Lung (tissue), 12 donors: ENCODE data around the gene IGSF1. TPM values are rescaled to one million over a fixed set of nuclear protein-coding genes. Genes with fewer than 3 reads are reported as not detected.
A peak's percentile ranks its signal among the peaks of the same experiment; 100 is the strongest.

Experiments
- ATAC-seq: fragments of 200-7000 bp; cut with Tn5 transposase; one replicate; pipeline ENCODE4 v1.9.1; 2020; ENCODE audit warnings: moderate number of reproducible peaks; ENCODE audit not compliant: insufficient read depth, low FRiP score
- DNase-seq, 3 donors: peaks; one replicate each; pipeline ENCODE4 v3.0.0-alpha.2; 2013 to 2017
- H3K27ac ChIP-seq, 2 donors: one replicate each; pipeline ENCODE4 v1.5.1; 2013; ENCODE audit warnings: mild to moderate bottlenecking in 2 of 2, moderate library complexity in 2 of 2, control low read depth in 1 of 2, inconsistent platforms in 1 of 2, low read depth in 1 of 2, low read length in 1 of 2
- H3K27me3 ChIP-seq, 3 donors: one replicate each; pipeline ENCODE4 v1.5.1; 2013; ENCODE audit warnings: low read length in 2 of 3; ENCODE audit not compliant: control insufficient read depth in 3 of 3, insufficient read depth in 3 of 3
- H3K36me3 ChIP-seq, 4 donors: one replicate each; pipeline ENCODE4 v1.5.1; 2013; ENCODE audit warnings: low read length in 4 of 4, mild to moderate bottlenecking in 1 of 4, moderate library complexity in 1 of 4; ENCODE audit not compliant: control insufficient read depth in 4 of 4, insufficient read depth in 4 of 4
- H3K4me1 ChIP-seq, 5 donors: one replicate each; pipeline ENCODE4 v1.5.1; 2013; ENCODE audit warnings: low read length in 5 of 5, mild to moderate bottlenecking in 2 of 5, moderate library complexity in 1 of 5; ENCODE audit not compliant: control insufficient read depth in 5 of 5, insufficient read depth in 5 of 5
- H3K4me3 ChIP-seq: one replicate; pipeline ENCODE4 v1.5.1; 2013; ENCODE audit warnings: mild to moderate bottlenecking, control low read depth, moderate library complexity
- H3K9ac ChIP-seq, 2 donors: one replicate each; pipeline ENCODE4 v1.5.1; 2013; ENCODE audit warnings: low read length in 2 of 2, control low read depth in 1 of 2; ENCODE audit not compliant: insufficient read depth in 1 of 2
- H3K9me3 ChIP-seq, 4 donors: one replicate each; pipeline ENCODE4 v1.5.1; 2013; ENCODE audit warnings: low read length in 3 of 4, mild to moderate bottlenecking in 1 of 4, moderate library complexity in 1 of 4; ENCODE audit not compliant: control insufficient read depth in 4 of 4, insufficient read depth in 3 of 4
- CTCF ChIP-seq: IDR thresholded peaks from 2 replicates; pipeline ENCODE4 v1.5.1; 2012; ENCODE audit warnings: mild to moderate bottlenecking; ENCODE audit errors: control extremely low read depth, extremely low read depth
- WGBS, 2 donors: extraction: QIAGEN DNeasy Blood & Tissue Kit; methylation state at CpG; one replicate each; pipeline ENCODE4 v1.1.7; 2013; 5-methylcytosine and 5-hydroxymethylcytosine counted together
- polyA plus RNA-seq, 2 donors: library from polyadenylated mRNA; stranded (reverse); fragments of 200-250 nt; gene quantifications; one replicate each; pipeline ENCODE4 v1.2.1, GENCODE V29; 2013
- total RNA-seq, 2 donors: library from RNA; depleted of rRNA in 1 of 2; stranded (reverse); fragments of >200 nt in 1 of 2; gene quantifications; one replicate each; pipeline ENCODE4 v1.2.1, GENCODE V29; 2014 to 2021
- donor health status: control.
- donor health status: control.
- donor health status: Bipolar disorder and iron deficiency.
- donor health status: healthy.
- donor health status: DM: yes; HTN: yes; CAD: no.

IGSF1 gene
- total and polyA plus RNA-seq, 4 donors: 0.05 to 6.0 (median 0.06) TPM

- Histone ChIP-seq H3K9ac (no peak overlapping the region), H3K4me1 (no peaks in the 10 kb centered on the region), H3K36me3 (no peaks in the 10 kb centered on the region), H3K9me3 (no peaks in the 10 kb centered on the region), H3K27ac (no peak overlapping the region), H3K4me3 (no peak overlapping the region), H3K27me3 (peaks cover 0 to 14% (median 7%) of the 10 kb centered on the region in 3 donors)
- ATAC-seq (no peak), DNase-seq (no peak)
- no peak for TF ChIP-seq CTCF
Measured at GRCh38 chrX:131308980-131309379, 19.9 kb upstream of the IGSF1 start.

GRCh38 chrX:131306601-131307000 is 17.5 kb upstream of the IGSF1 start:
- WGBS, 2 donors: 31 to 33% methylated on average over 1 of the region's 1 CpG
- H3K27ac ChIP-seq: no peak overlapping the region
- H3K9ac ChIP-seq: no peak overlapping the region
- no peak for ATAC-seq
- H3K27me3 ChIP-seq: peaks cover 0 to 28% (median 12%) of the 10 kb centered on the region in 3 donors
- no peak for DNase-seq
- no peaks in the 10 kb centered on the region for H3K36me3 ChIP-seq
- H3K4me3 ChIP-seq: no peak overlapping the region
- no peaks in the 10 kb centered on the region for H3K9me3 ChIP-seq
- H3K4me1 ChIP-seq: peaks cover 0 to 4% (median 0%) of the 10 kb centered on the region in 5 donors
- TF ChIP-seq CTCF: no peak

GRCh38 chrX:131305926-131306325 is 16.8 kb upstream of the IGSF1 start:
- no peak for DNase-seq
- Histone ChIP-seq H3K27ac (no peak overlapping the region), H3K4me3 (no peak overlapping the region), H3K9me3 (no peaks in the 10 kb centered on the region), H3K36me3 (no peaks in the 10 kb centered on the region), H3K9ac (no peak overlapping the region), H3K27me3 (peaks cover 0 to 29% (median 13%) of the 10 kb centered on the region in 3 donors), H3K4me1 (peaks cover 0 to 4% (median 0%) of the 10 kb centered on the region in 5 donors)
- no peak for ATAC-seq
- no peak for TF ChIP-seq CTCF
- WGBS, 2 donors: 41 to 54% methylated on average over 2 of the region's 2 CpGs

- ATAC-seq (no peak), DNase-seq (peak in 2 of 3 donors; percentile 72 to 84)
- H3K9ac ChIP-seq: no peak overlapping the region
- no peaks in the 10 kb centered on the region for H3K36me3 ChIP-seq
- no peaks in the 10 kb centered on the region for H3K9me3 ChIP-seq
- H3K4me3 ChIP-seq: no peak overlapping the region
- peaks cover 2 to 30% (median 22%) of the 10 kb centered on the region in 3 donors for H3K27me3 ChIP-seq
- WGBS, 2 donors: 71 to 75% methylated on average over 3 of the region's 3 CpGs
- H3K4me1 ChIP-seq: peaks cover 0 to 4% (median 0%) of the 10 kb centered on the region in 5 donors
- TF ChIP-seq CTCF: no peak
- no peak overlapping the region for H3K27ac ChIP-seq
Measured at GRCh38 chrX:131302701-131303100, 13.6 kb upstream of the IGSF1 start.
